ENCODE results near the gene MAPK14.
A peak's percentile ranks its signal among the peaks of the same experiment; 100 is the strongest.

The MAPK14 gene

GRCh38 chr6:36136551-36136950 lies 108.9 kb downstream of the MAPK14 start:
- H3K36me3 ChIP-seq (ENCODE audit: control insufficient read depth in 5 of 5, insufficient read depth in 5 of 5, low read length in 5 of 5): peaks cover 0 to 7% (median 0%) of the 10 kb centered on the region in 5 donors
- peaks cover under 1 to 12% (median 11%) of the 10 kb centered on the region in 5 donors for H3K4me1 ChIP-seq (ENCODE audit: control insufficient read depth in 5 of 5, insufficient read depth in 5 of 5, low read length in 5 of 5)

GRCh38 chr6:36138667-36139066 lies 111.1 kb downstream of the MAPK14 start:
- Histone ChIP-seq H3K9me3 (ENCODE audit: control insufficient read depth in 5 of 5, low read length in 5 of 5) (no peaks in the 10 kb centered on the region), H3K4me1 (ENCODE audit: control insufficient read depth in 5 of 5, insufficient read depth in 5 of 5, low read length in 5 of 5) (peaks cover 0 to 7% (median 4%) of the 10 kb centered on the region in 5 donors), H3K4me3 (ENCODE audit: low read depth in 1 of 5, low read length in 5 of 5) (no peak overlapping the region), H3K27me3 (ENCODE audit: control insufficient read depth in 5 of 5, insufficient read depth in 4 of 5, low read length in 5 of 5) (no peaks in the 10 kb centered on the region), H3K36me3 (ENCODE audit: control insufficient read depth in 5 of 5, insufficient read depth in 5 of 5, low read length in 5 of 5) (peaks cover 0 to 7% (median 0%) of the 10 kb centered on the region in 5 donors), H3K27ac (ENCODE audit: low read depth, low read length) (no peak overlapping the region), H3K9ac (ENCODE audit: low read length in 5 of 5) (no peak overlapping the region)

More at GRCh38 chr6:36136551-36136950, 108.9 kb downstream of the MAPK14 start:
- Histone ChIP-seq H3K9me3 (ENCODE audit: control insufficient read depth in 5 of 5, low read length in 5 of 5) (no peaks in the 10 kb centered on the region), H3K9ac (ENCODE audit: low read length in 5 of 5) (no peak overlapping the region), H3K27ac (ENCODE audit: low read depth, low read length) (no peak overlapping the region), H3K4me3 (ENCODE audit: low read depth in 1 of 5, low read length in 5 of 5) (no peak overlapping the region), H3K27me3 (ENCODE audit: control insufficient read depth in 5 of 5, insufficient read depth in 4 of 5, low read length in 5 of 5) (peaks cover 0 to 4% (median 0%) of the 10 kb centered on the region in 5 donors)

- no peak overlapping the region for H3K9ac ChIP-seq (ENCODE audit: low read length in 5 of 5)
- no peak overlapping the region for H3K4me3 ChIP-seq (ENCODE audit: low read depth in 1 of 5, low read length in 5 of 5)
- no peaks in the 10 kb centered on the region for H3K27me3 ChIP-seq (ENCODE audit: control insufficient read depth in 5 of 5, insufficient read depth in 4 of 5, low read length in 5 of 5)
- H3K9me3 ChIP-seq (ENCODE audit: control insufficient read depth in 5 of 5, low read length in 5 of 5): no peaks in the 10 kb centered on the region
- H3K27ac ChIP-seq (ENCODE audit: low read depth, low read length): no peak overlapping the region
- peaks cover 0 to 7% (median 0%) of the 10 kb centered on the region in 5 donors for H3K36me3 ChIP-seq (ENCODE audit: control insufficient read depth in 5 of 5, insufficient read depth in 5 of 5, low read length in 5 of 5)
- H3K4me1 ChIP-seq (ENCODE audit: control insufficient read depth in 5 of 5, insufficient read depth in 5 of 5, low read length in 5 of 5): peaks cover 0 to 7% (median 4%) of the 10 kb centered on the region in 5 donors
Measured at GRCh38 chr6:36139431-36139830, 111.8 kb downstream of the MAPK14 start.

- H3K9me3 ChIP-seq (ENCODE audit: control insufficient read depth in 5 of 5, low read length in 5 of 5): no peaks in the 10 kb centered on the region
- no peak overlapping the region for H3K9ac ChIP-seq (ENCODE audit: low read length in 5 of 5)
- H3K27me3 ChIP-seq (ENCODE audit: control insufficient read depth in 5 of 5, insufficient read depth in 4 of 5, low read length in 5 of 5): no peaks in the 10 kb centered on the region
- no peak overlapping the region for H3K27ac ChIP-seq (ENCODE audit: low read depth, low read length)
- H3K36me3 ChIP-seq (ENCODE audit: control insufficient read depth in 5 of 5, insufficient read depth in 5 of 5, low read length in 5 of 5): peaks cover 0 to 7% (median 0%) of the 10 kb centered on the region in 5 donors
- no peak overlapping the region for H3K4me3 ChIP-seq (ENCODE audit: low read depth in 1 of 5, low read length in 5 of 5)
- H3K4me1 ChIP-seq (ENCODE audit: control insufficient read depth in 5 of 5, insufficient read depth in 5 of 5, low read length in 5 of 5): peaks cover 0 to 7% (median 4%) of the 10 kb centered on the region in 5 donors
Measured at GRCh38 chr6:36139991-36140710, 112.5 kb downstream of the MAPK14 start.

GRCh38 chr6:36141091-36141490 lies 113.5 kb downstream of the MAPK14 start:
- Histone ChIP-seq H3K27me3 (ENCODE audit: control insufficient read depth in 5 of 5, insufficient read depth in 4 of 5, low read length in 5 of 5) (no peaks in the 10 kb centered on the region), H3K36me3 (ENCODE audit: control insufficient read depth in 5 of 5, insufficient read depth in 5 of 5, low read length in 5 of 5) (peaks cover 0 to 7% (median 0%) of the 10 kb centered on the region in 5 donors), H3K4me3 (ENCODE audit: low read depth in 1 of 5, low read length in 5 of 5) (no peak overlapping the region), H3K9me3 (ENCODE audit: control insufficient read depth in 5 of 5, low read length in 5 of 5) (no peaks in the 10 kb centered on the region), H3K4me1 (ENCODE audit: control insufficient read depth in 5 of 5, insufficient read depth in 5 of 5, low read length in 5 of 5) (no peaks in the 10 kb centered on the region), H3K9ac (ENCODE audit: low read length in 5 of 5) (no peak overlapping the region), H3K27ac (ENCODE audit: low read depth, low read length) (no peak overlapping the region)

- Histone ChIP-seq H3K27ac (ENCODE audit: low read depth, low read length) (no peak overlapping the region), H3K4me3 (ENCODE audit: low read depth in 1 of 5, low read length in 5 of 5) (no peak overlapping the region), H3K9ac (ENCODE audit: low read length in 5 of 5) (no peak overlapping the region), H3K4me1 (ENCODE audit: control insufficient read depth in 5 of 5, insufficient read depth in 5 of 5, low read length in 5 of 5) (peaks cover 0 to 3% (median 0%) of the 10 kb centered on the region in 5 donors), H3K9me3 (ENCODE audit: control insufficient read depth in 5 of 5, low read length in 5 of 5) (no peaks in the 10 kb centered on the region), H3K27me3 (ENCODE audit: control insufficient read depth in 5 of 5, insufficient read depth in 4 of 5, low read length in 5 of 5) (no peaks in the 10 kb centered on the region), H3K36me3 (ENCODE audit: control insufficient read depth in 5 of 5, insufficient read depth in 5 of 5, low read length in 5 of 5) (peaks cover 0 to 7% (median 0%) of the 10 kb centered on the region in 5 donors)
Measured at GRCh38 chr6:36141961-36142360, 114.4 kb downstream of the MAPK14 start.

- no peaks in the 10 kb centered on the region for H3K9me3 ChIP-seq (ENCODE audit: control insufficient read depth in 5 of 5, low read length in 5 of 5)
- H3K4me3 ChIP-seq (ENCODE audit: low read depth in 1 of 5, low read length in 5 of 5): no peak overlapping the region
- no peak overlapping the region for H3K9ac ChIP-seq (ENCODE audit: low read length in 5 of 5)
- H3K4me1 ChIP-seq (ENCODE audit: control insufficient read depth in 5 of 5, insufficient read depth in 5 of 5, low read length in 5 of 5): peaks cover 0 to 6% (median 0%) of the 10 kb centered on the region in 5 donors
- H3K27ac ChIP-seq (ENCODE audit: low read depth, low read length): no peak overlapping the region
- peaks cover 0 to 7% (median 0%) of the 10 kb centered on the region in 5 donors for H3K36me3 ChIP-seq (ENCODE audit: control insufficient read depth in 5 of 5, insufficient read depth in 5 of 5, low read length in 5 of 5)
- no peaks in the 10 kb centered on the region for H3K27me3 ChIP-seq (ENCODE audit: control insufficient read depth in 5 of 5, insufficient read depth in 4 of 5, low read length in 5 of 5)
Measured at GRCh38 chr6:36142971-36143838, 115.6 kb downstream of the MAPK14 start.

- Histone ChIP-seq H3K27ac (ENCODE audit: low read depth, low read length) (no peak overlapping the region), H3K4me1 (ENCODE audit: control insufficient read depth in 5 of 5, insufficient read depth in 5 of 5, low read length in 5 of 5) (peaks cover 5 to 16% (median 11%) of the 10 kb centered on the region in 5 donors)
Measured at GRCh38 chr6:36145495-36145894, 117.9 kb downstream of the MAPK14 start.

GRCh38 chr6:36147294-36147693 lies 119.7 kb downstream of the MAPK14 start:
- Histone ChIP-seq H3K4me3 (ENCODE audit: low read depth in 1 of 5, low read length in 5 of 5) (no peak overlapping the region), H3K4me1 (ENCODE audit: control insufficient read depth in 5 of 5, insufficient read depth in 5 of 5, low read length in 5 of 5) (peaks cover 5 to 21% (median 17%) of the 10 kb centered on the region in 5 donors), H3K27ac (ENCODE audit: low read depth, low read length) (no peak overlapping the region), H3K9me3 (ENCODE audit: control insufficient read depth in 5 of 5, low read length in 5 of 5) (no peaks in the 10 kb centered on the region), H3K9ac (ENCODE audit: low read length in 5 of 5) (no peak overlapping the region), H3K36me3 (ENCODE audit: control insufficient read depth in 5 of 5, insufficient read depth in 5 of 5, low read length in 5 of 5) (no peaks in the 10 kb centered on the region), H3K27me3 (ENCODE audit: control insufficient read depth in 5 of 5, insufficient read depth in 4 of 5, low read length in 5 of 5) (no peaks in the 10 kb centered on the region)

More at GRCh38 chr6:36145495-36145894, 117.9 kb downstream of the MAPK14 start:
- Histone ChIP-seq H3K9ac (ENCODE audit: low read length in 5 of 5) (no peak overlapping the region), H3K9me3 (ENCODE audit: control insufficient read depth in 5 of 5, low read length in 5 of 5) (no peaks in the 10 kb centered on the region), H3K27me3 (ENCODE audit: control insufficient read depth in 5 of 5, insufficient read depth in 4 of 5, low read length in 5 of 5) (no peaks in the 10 kb centered on the region), H3K36me3 (ENCODE audit: control insufficient read depth in 5 of 5, insufficient read depth in 5 of 5, low read length in 5 of 5) (no peaks in the 10 kb centered on the region), H3K4me3 (ENCODE audit: low read depth in 1 of 5, low read length in 5 of 5) (no peak overlapping the region)

GRCh38 chr6:36149476-36149875 lies 121.9 kb downstream of the MAPK14 start:
- peak overlapping the region; percentile 68 for H3K27ac ChIP-seq (ENCODE audit: low read depth, low read length)
- H3K27me3 ChIP-seq (ENCODE audit: control insufficient read depth in 5 of 5, insufficient read depth in 4 of 5, low read length in 5 of 5): no peaks in the 10 kb centered on the region
- H3K36me3 ChIP-seq (ENCODE audit: control insufficient read depth in 5 of 5, insufficient read depth in 5 of 5, low read length in 5 of 5): no peaks in the 10 kb centered on the region
- H3K9ac ChIP-seq (ENCODE audit: low read length in 5 of 5): no peak overlapping the region
- H3K4me1 ChIP-seq (ENCODE audit: control insufficient read depth in 5 of 5, insufficient read depth in 5 of 5, low read length in 5 of 5): peaks cover 5 to 21% (median 17%) of the 10 kb centered on the region in 5 donors
- no peak overlapping the region for H3K4me3 ChIP-seq (ENCODE audit: low read depth in 1 of 5, low read length in 5 of 5)
- H3K9me3 ChIP-seq (ENCODE audit: control insufficient read depth in 5 of 5, low read length in 5 of 5): no peaks in the 10 kb centered on the region
